Measurements from ENCODE around the gene KRTAP10-5.

GRCh38 chr21:44581158-44581557 is 754 bp upstream of the KRTAP10-5 start:
- TF ChIP-seq EZH2 (IDR thresholded peaks at IDR 0.05) (no peak), REST (IDR thresholded peaks at IDR 0.05; ENCODE audit: low read depth) (no peak), EZH2phosphoT487 (IDR thresholded peaks at IDR 0.05; ENCODE audit: borderline replicate concordance) (no peak), CTCF (IDR thresholded peaks at IDR 0.05 in 2 of 3, conservative IDR thresholded peaks at IDR 0.05 in 1 of 3; ENCODE audit: borderline replicate concordance in 1 of 3, insufficient read depth in 1 of 3, low read depth in 2 of 3, low read length in 2 of 3) (no peak), POLR2AphosphoS5 (IDR thresholded peaks at IDR 0.05; ENCODE audit: low read depth, low read length) (no peak), ZNF274 (IDR thresholded peaks at IDR 0.05; ENCODE audit: low read depth, low read length) (no peak), POLR2A (IDR thresholded peaks at IDR 0.05; ENCODE audit: borderline replicate concordance, extremely low read depth, insufficient read depth, insufficient read length) (no peak), SIN3A (IDR thresholded peaks at IDR 0.05; ENCODE audit: low read depth) (no peak)
